Fibroblast of the conjunctiva (primary cell): Measurements from ENCODE around the gene FZD8.

Experiments used
- DNase-seq: peaks from one replicate; pipeline ENCODE4 v3.0.0-alpha.2; 2010; ENCODE audit warnings: low read depth

The FZD8 gene

GRCh38 chr10:35640951-35641675 is 983 bp downstream of the FZD8 start:
- DNase-seq: peak; percentile 49

GRCh38 chr10:35640474-35640873 is 1.6 kb downstream of the FZD8 start:
- peak; percentile 21 for DNase-seq

GRCh38 chr10:35639728-35640401 is 2.2 kb downstream of the FZD8 start:
- DNase-seq: no peak

GRCh38 chr10:35639021-35639727 is 2.9 kb downstream of the FZD8 start:
- no peak for DNase-seq

GRCh38 chr10:35638101-35638500 is 4.0 kb downstream of the FZD8 start:
- no peak for DNase-seq

GRCh38 chr10:35637462-35637861 is 4.6 kb downstream of the FZD8 start:
- DNase-seq: no peak

GRCh38 chr10:35636956-35637355 is 5.1 kb downstream of the FZD8 start:
- no peak for DNase-seq

- peak; percentile 50 for DNase-seq
These were observed 6.5 kb downstream of the FZD8 start for GRCh38 chr10:35635576-35635975.

GRCh38 chr10:35633006-35633980 is 8.8 kb downstream of the FZD8 start:
- DNase-seq: no peak

GRCh38 chr10:35632027-35632426 is 10.1 kb downstream of the FZD8 start:
- no peak for DNase-seq

- DNase-seq: no peak
These were observed 10.7 kb downstream of the FZD8 start for GRCh38 chr10:35631404-35631803.

GRCh38 chr10:35626971-35627507 is 15.1 kb downstream of the FZD8 start:
- no peak for DNase-seq

- no peak for DNase-seq
These were observed 27.8 kb downstream of the FZD8 start for GRCh38 chr10:35614312-35614711.

GRCh38 chr10:35613597-35614226 is 28.4 kb downstream of the FZD8 start:
- no peak for DNase-seq

GRCh38 chr10:35613107-35613440 is 29.0 kb downstream of the FZD8 start:
- DNase-seq: no peak

- no peak for DNase-seq
These were observed 29.6 kb downstream of the FZD8 start for GRCh38 chr10:35612385-35613106.

- no peak for DNase-seq
These were observed 30.3 kb downstream of the FZD8 start for GRCh38 chr10:35611750-35612149.

- DNase-seq: no peak
These were observed 33.8 kb downstream of the FZD8 start for GRCh38 chr10:35608328-35608672.

- no peak for DNase-seq
These were observed 34.4 kb downstream of the FZD8 start for GRCh38 chr10:35607475-35608327.

GRCh38 chr10:35606430-35606829 is 35.7 kb downstream of the FZD8 start:
- DNase-seq: no peak
